Endothelial cell of umbilical vein (primary cell): ENCODE results near the gene SGF29. TPM values are rescaled to one million over a fixed set of nuclear protein-coding genes. Genes with fewer than 3 reads are reported as not detected.

ENCODE experiments used
- BruUV-seq: library from RNA; stranded (reverse); fragments of 400-500 nt; replicated peaks from 2 replicates; lab custom pipeline; 2021; lab: Mats Ljungman, UMichigan
- CTCF ChIA-PET: fragments of 300-600, 350-600 bp; sonication (Branson Sonifier 250); formaldehyde crosslinking; loops from one replicate; lab custom pipeline; 2021; ENCODE audit warnings: antibody characterized with exemption, inconsistent platforms; lab: Charles Lee
- POLR2A ChIA-PET: fragments of 300-600, 350-600 bp; sonication (Branson Sonifier 250); formaldehyde crosslinking; loops from one replicate; lab custom pipeline; 2021; ENCODE audit warnings: antibody characterized with exemption, inconsistent platforms; lab: Charles Lee
- DNase-seq: peaks from one replicate; pipeline ENCODE4 v3.0.0-alpha.2; 2011; ENCODE audit warnings: low read depth, low spot score
- FAIRE-seq: peaks from 2 replicates; lab custom pipeline; 2011; peaks lifted over from hg19 to GRCh38; lab: Jason Lieb, UNC
- H2AFZ ChIP-seq: 2 replicates; pipeline ENCODE4 v1.6.0; 2012; ENCODE audit warnings: low read depth, low read length, control low read depth, inconsistent platforms
- H3K27ac ChIP-seq: 2 replicates; pipeline ENCODE4 v1.5.1; 2011; ENCODE audit warnings: low read depth, mild to moderate bottlenecking, control low read depth, low read length, moderate library complexity; ENCODE audit not compliant: insufficient read depth
- H3K27me3 ChIP-seq, 2 experiments: 2 replicates each; pipeline versions ENCODE4 v1.6.0 to v1.6.1; 2011; ENCODE audit warnings: low read length in 2 of 2, mixed read lengths in 1 of 2; ENCODE audit not compliant: control insufficient read depth in 2 of 2, insufficient read depth in 2 of 2
- H3K36me3 ChIP-seq, 2 experiments: 2 replicates in 1 of 2; 3 replicates in 1 of 2; pipeline ENCODE4 v1.5.1; 2011; ENCODE audit warnings: low read length in 2 of 2, mild to moderate bottlenecking in 1 of 2, moderate library complexity in 1 of 2; ENCODE audit not compliant: control insufficient read depth in 2 of 2, insufficient read depth in 2 of 2; ENCODE audit errors: extremely low read depth in 1 of 2
- H3K4me1 ChIP-seq: 3 replicates; pipeline ENCODE4 v1.5.1; 2011; ENCODE audit warnings: mild to moderate bottlenecking, low read length; ENCODE audit not compliant: control insufficient read depth, insufficient read depth; ENCODE audit errors: extremely low read depth
- H3K4me2 ChIP-seq: 2 replicates; pipeline ENCODE4 v1.6.1; 2011; ENCODE audit warnings: low read length, control low read depth, mixed read lengths; ENCODE audit not compliant: insufficient read depth
- H3K4me3 ChIP-seq, 3 experiments: fragments of 200-600 bp in 1 of 3; sonication (generic), shearing (Covaris generic) in 1 of 3; replicated peaks in 1 of 3; 2 replicates each; pipeline ENCODE4 v1.5.1; 2011 to 2016; ENCODE audit warnings: control low read depth in 3 of 3, low read length in 3 of 3, mild to moderate bottlenecking in 2 of 3, inconsistent platforms in 1 of 3, low read depth in 1 of 3, moderate library complexity in 1 of 3; ENCODE audit not compliant: insufficient read depth in 1 of 3
- H3K79me2 ChIP-seq: 2 replicates; pipeline ENCODE4 v1.6.0; 2012; ENCODE audit warnings: low read length, inconsistent platforms; ENCODE audit not compliant: control insufficient read depth, insufficient read depth
- H3K9ac ChIP-seq: replicated peaks from 2 replicates; pipeline ENCODE3; 2011; ENCODE audit warnings: low read length, control low read depth; ENCODE audit not compliant: insufficient read depth; ENCODE audit errors: extremely low read depth
- H3K9me1 ChIP-seq: replicated peaks from 3 replicates; pipeline ENCODE4 v1.6.0; 2011; ENCODE audit warnings: mild to moderate bottlenecking, low read length; ENCODE audit not compliant: control insufficient read depth, insufficient read depth; ENCODE audit errors: extremely low read depth
- H3K9me3 ChIP-seq: replicated peaks from 2 replicates; pipeline ENCODE4 v1.5.1; 2012; ENCODE audit warnings: low read length, inconsistent platforms; ENCODE audit not compliant: control insufficient read depth, insufficient read depth
- H4K20me1 ChIP-seq: replicated peaks from 2 replicates; pipeline ENCODE3; 2011; ENCODE audit warnings: mild to moderate bottlenecking, low read length; ENCODE audit not compliant: control insufficient read depth, insufficient read depth; ENCODE audit errors: extremely low read depth
- CTCF ChIP-seq, 2 donors: IDR thresholded peaks; 1 replicate in 1 of 2; 2 replicates in 1 of 2; pipeline ENCODE4 v1.5.1; 2011; ENCODE audit warnings: low read length in 2 of 2, mild to moderate bottlenecking in 2 of 2, moderate library complexity in 2 of 2, control low read depth in 1 of 2, inconsistent platforms in 1 of 2, low read depth in 1 of 2; ENCODE audit not compliant: insufficient read depth in 1 of 2; ENCODE audit errors: extremely low read depth in 1 of 2
- EZH2 ChIP-seq: IDR thresholded peaks from 2 replicates; pipeline ENCODE4 v1.6.1; 2012; ENCODE audit warnings: borderline replicate concordance, low read depth, mild to moderate bottlenecking, moderate library complexity, low read length, inconsistent platforms; ENCODE audit not compliant: severe bottlenecking
- FOS ChIP-seq: IDR thresholded peaks from 2 replicates; pipeline ENCODE4 v1.6.1; 2011; ENCODE audit warnings: mild to moderate bottlenecking, low read length, moderate library complexity, borderline replicate concordance; ENCODE audit not compliant: insufficient read depth
- GATA2 ChIP-seq: IDR thresholded peaks from 2 replicates; pipeline ENCODE4 v1.7.0; 2011; ENCODE audit warnings: low read depth, mild to moderate bottlenecking, moderate library complexity, mixed read lengths, low read length; ENCODE audit not compliant: insufficient read length, insufficient read depth
- JUN ChIP-seq: IDR thresholded peaks from 2 replicates; pipeline ENCODE4 v1.6.1; 2011; ENCODE audit warnings: borderline replicate concordance, low read depth; ENCODE audit not compliant: insufficient read length, insufficient read depth
- MYC ChIP-seq: IDR thresholded peaks from one replicate; pipeline ENCODE4 v1.6.1; 2011; ENCODE audit warnings: mild to moderate bottlenecking, low read depth, low read length
- POLR2A ChIP-seq: IDR thresholded peaks from 2 replicates; pipeline ENCODE4 v1.6.1; 2012; ENCODE audit warnings: low read depth, mild to moderate bottlenecking, control low read depth, low read length
- POLR2AphosphoS5 ChIP-seq: IDR thresholded peaks from 2 replicates; pipeline ENCODE4 v1.6.1; 2012; ENCODE audit warnings: low read depth, mild to moderate bottlenecking, control low read depth, low read length, moderate library complexity; ENCODE audit not compliant: insufficient read depth
- dilution Hi-C: fragments of 300-500 bp; cut with MboI; formaldehyde crosslinking; loops from one replicate; pipeline ENCODE4 v1.15.0; 2019; ENCODE audit warnings: low sequenced_read_pairs; ENCODE audit not compliant: extremely low pct_ligation_motif_present
- intact Hi-C: fragments of 100-400 bp; cut with micrococcal nuclease; formaldehyde crosslinking; loops from one replicate; pipeline ENCODE4 v1.10.0; 2022
- polyA plus RNA-seq, 4 experiments: library from polyadenylated mRNA; depleted of rRNA in 3 of 4; stranded (reverse) in 3 of 4; unstranded in 1 of 4; fragments of >200 nt; gene quantifications; 2 replicates each; pipeline versions ENCODE4 v1.2.1 to v1.2.3, GENCODE V29; 2011 to 2012; ENCODE audit warnings: missing spikeins in 1 of 4
- total RNA-seq: library from RNA; stranded (reverse); gene quantifications from 2 replicates; pipeline ENCODE4 v1.2.3, GENCODE V29; 2021
- TF ChIP-seq, protein P1 (sequence below): IDR thresholded peaks from 2 replicates; pipeline ENCODE4 v1.6.1; 2011; ENCODE audit not compliant: insufficient read depth, insufficient read length

Gene SGF29
- total and polyA plus RNA-seq, 2 donors (not counting 3 experiments of a cell fraction or from before 2014, with no cell fraction given) = 3.4 to 12.0 TPM

GRCh38 chr16:28524681-28525171 lies 29.0 kb upstream of the SGF29 start:
- no peaks in the 10 kb centered on the region for H3K9me3 ChIP-seq
- H3K79me2 ChIP-seq = no peaks in the 10 kb centered on the region
- FAIRE-seq (no peak), DNase-seq (no peak)
- H3K4me2 ChIP-seq = no peak overlapping the region
- no peak overlapping the region for H3K4me3 ChIP-seq
- TF ChIP-seq JUN (no peak), POLR2AphosphoS5 (no peak)
- TF ChIP-seq, protein P1, sequence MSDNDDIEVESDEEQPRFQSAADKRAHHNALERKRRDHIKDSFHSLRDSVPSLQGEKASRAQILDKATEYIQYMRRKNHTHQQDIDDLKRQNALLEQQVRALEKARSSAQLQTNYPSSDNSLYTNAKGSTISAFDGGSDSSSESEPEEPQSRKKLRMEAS = no peak
- BruUV-seq = no TSS peak
- peaks cover 2% of the 10 kb centered on the region for H3K4me1 ChIP-seq
- ChIA-PET POLR2A (no interaction called here), CTCF (no interaction called here)
- intact Hi-C loops (loop anchor here (5.0 kb wide), 1 partner anchor 93 kb away; no protein-coding TSS in a partner anchor), dilution Hi-C loops (no loop called here)
- no peak overlapping the region for H3K9ac ChIP-seq
- no peak overlapping the region for H2AFZ ChIP-seq
- H3K9me1 ChIP-seq = no peaks in the 10 kb centered on the region
- H3K27ac ChIP-seq = no peak overlapping the region
- H4K20me1 ChIP-seq = no peaks in the 10 kb centered on the region
- H3K27me3 ChIP-seq = peaks cover 0 to 2% of the 10 kb centered on the region in 2 experiments
- no peaks in the 10 kb centered on the region for H3K36me3 ChIP-seq

- Histone ChIP-seq H3K9ac (no peak overlapping the region), H3K4me2 (no peak overlapping the region), H3K27me3 (peaks cover 0 to 2% of the 10 kb centered on the region in 2 experiments), H3K4me3 (no peak overlapping the region), H3K79me2 (no peaks in the 10 kb centered on the region), H3K36me3 (no peaks in the 10 kb centered on the region), H3K27ac (no peak overlapping the region), H3K4me1 (peaks cover 2% of the 10 kb centered on the region), H4K20me1 (no peaks in the 10 kb centered on the region), H3K9me1 (no peaks in the 10 kb centered on the region), H3K9me3 (no peaks in the 10 kb centered on the region), H2AFZ (no peak overlapping the region)
- intact Hi-C loops (loop anchor here (5.0 kb wide), 1 partner anchor 91 kb away; no protein-coding TSS in a partner anchor), dilution Hi-C loops (no loop called here)
- TF ChIP-seq, protein P1 = no peak
- TF ChIP-seq GATA2 (no peak), FOS (no peak), POLR2AphosphoS5 (no peak), CTCF (IDR thresholded peaks at IDR 0.05; ENCODE audit: extremely low read depth in 1 of 2, insufficient read depth in 1 of 2, low read depth in 1 of 2, low read length in 2 of 2) (no peak), JUN (no peak), EZH2 (no peak), MYC (no peak), POLR2A (no peak)
- no TSS peak for BruUV-seq
- DNase-seq = no peak
- CTCF ChIA-PET = interaction anchor here (0.6 to 1.2 kb wide), 2 partner anchors 22 to 434 kb away, joined by 3 to 4 read pairs; no protein-coding TSS in a partner anchor
- FAIRE-seq = no peak
- POLR2A ChIA-PET = no interaction called here
These were observed 27.3 kb upstream of the SGF29 start for GRCh38 chr16:28526201-28527099.
